AG04450 (cell line): Measurements from ENCODE around the gene AP3M1. TPM values are rescaled to one million over a fixed set of nuclear protein-coding genes. Genes with fewer than 3 reads are reported as not detected.

Experiments
- CTCF ChIA-PET: fragments of 300-600, 350-600 bp; formaldehyde crosslinking; extraction: SDS; loops from one replicate; lab custom pipeline; 2022; ENCODE audit warnings: antibody characterized with exemption, inconsistent platforms; lab: Charles Lee
- POLR2A ChIA-PET: fragments of 350-600 bp; formaldehyde crosslinking; extraction: SDS; loops from one replicate; lab custom pipeline; 2021; ENCODE audit warnings: antibody characterized with exemption, inconsistent platforms; lab: Yijun Ruan, JAX
- DNase-seq: peaks from one replicate; pipeline ENCODE4 v3.0.0-alpha.2; 2011; ENCODE audit warnings: low read depth, low spot score
- H3K27ac ChIP-seq: one replicate; pipeline ENCODE4 v1.5.1; 2012; ENCODE audit warnings: low read depth, low read length, control low read depth
- H3K27me3 ChIP-seq: one replicate; pipeline ENCODE4 v1.6.0; 2012; ENCODE audit warnings: low read length; ENCODE audit not compliant: control insufficient read depth, insufficient read depth
- H3K4me3 ChIP-seq: 2 replicates; pipeline ENCODE4 v1.5.1; 2011; ENCODE audit warnings: mild to moderate bottlenecking, low read depth, low read length, control low read depth
- H3K9me3 ChIP-seq: 2 replicates; pipeline ENCODE4 v1.5.1; 2012; ENCODE audit warnings: low read length; ENCODE audit not compliant: control insufficient read depth, insufficient read depth
- polyA plus RNA-seq: library from polyadenylated mRNA; depleted of rRNA; stranded (reverse); fragments of >200 nt; gene quantifications from 2 replicates; pipeline ENCODE4 v1.2.3, GENCODE V29; 2011
- TF ChIP-seq, protein P1 (sequence below): IDR thresholded peaks from 2 replicates; pipeline ENCODE4 v1.5.1; 2011; ENCODE audit warnings: low read depth, low read length, control low read depth, inconsistent platforms

Gene AP3M1
- polyA plus RNA-seq, 1 experiment, result 70.7 TPM

DNA sequence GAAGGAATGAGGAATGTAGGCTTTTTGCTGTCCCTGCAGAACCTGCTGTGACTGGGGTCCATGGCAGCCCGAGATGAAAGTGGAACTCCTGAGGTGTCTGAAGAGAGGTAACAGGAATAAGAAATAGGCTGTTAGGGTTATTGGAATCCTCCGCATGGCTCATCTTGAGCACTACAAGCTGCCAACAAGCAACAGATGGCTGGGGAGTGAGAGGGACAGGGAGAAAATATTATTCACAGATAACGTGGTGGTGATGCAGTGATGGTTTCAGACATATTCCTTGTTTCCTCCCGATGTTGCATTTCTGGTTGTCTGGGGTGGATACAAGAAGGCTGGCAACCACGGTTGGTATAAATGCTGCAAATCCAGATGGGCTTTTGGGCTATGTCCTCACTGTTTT is 46.1 kb downstream of the AP3M1 start:
- POLR2A ChIA-PET, result no interaction called here
- Histone ChIP-seq H3K27ac (no peak overlapping the region), H3K9me3 (no peaks in the 10 kb centered on the region), H3K27me3 (no peaks in the 10 kb centered on the region), H3K4me3 (no peak overlapping the region)
- TF ChIP-seq, protein P1, sequence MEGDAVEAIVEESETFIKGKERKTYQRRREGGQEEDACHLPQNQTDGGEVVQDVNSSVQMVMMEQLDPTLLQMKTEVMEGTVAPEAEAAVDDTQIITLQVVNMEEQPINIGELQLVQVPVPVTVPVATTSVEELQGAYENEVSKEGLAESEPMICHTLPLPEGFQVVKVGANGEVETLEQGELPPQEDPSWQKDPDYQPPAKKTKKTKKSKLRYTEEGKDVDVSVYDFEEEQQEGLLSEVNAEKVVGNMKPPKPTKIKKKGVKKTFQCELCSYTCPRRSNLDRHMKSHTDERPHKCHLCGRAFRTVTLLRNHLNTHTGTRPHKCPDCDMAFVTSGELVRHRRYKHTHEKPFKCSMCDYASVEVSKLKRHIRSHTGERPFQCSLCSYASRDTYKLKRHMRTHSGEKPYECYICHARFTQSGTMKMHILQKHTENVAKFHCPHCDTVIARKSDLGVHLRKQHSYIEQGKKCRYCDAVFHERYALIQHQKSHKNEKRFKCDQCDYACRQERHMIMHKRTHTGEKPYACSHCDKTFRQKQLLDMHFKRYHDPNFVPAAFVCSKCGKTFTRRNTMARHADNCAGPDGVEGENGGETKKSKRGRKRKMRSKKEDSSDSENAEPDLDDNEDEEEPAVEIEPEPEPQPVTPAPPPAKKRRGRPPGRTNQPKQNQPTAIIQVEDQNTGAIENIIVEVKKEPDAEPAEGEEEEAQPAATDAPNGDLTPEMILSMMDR, result no peak
- CTCF ChIA-PET, result interaction anchor here (0.5 to 2.8 kb wide), 2 partner anchors 9 to 217 kb away, joined by 3 to 20 read pairs; no protein-coding TSS in a partner anchor
- DNase-seq, result no peak

DNA sequence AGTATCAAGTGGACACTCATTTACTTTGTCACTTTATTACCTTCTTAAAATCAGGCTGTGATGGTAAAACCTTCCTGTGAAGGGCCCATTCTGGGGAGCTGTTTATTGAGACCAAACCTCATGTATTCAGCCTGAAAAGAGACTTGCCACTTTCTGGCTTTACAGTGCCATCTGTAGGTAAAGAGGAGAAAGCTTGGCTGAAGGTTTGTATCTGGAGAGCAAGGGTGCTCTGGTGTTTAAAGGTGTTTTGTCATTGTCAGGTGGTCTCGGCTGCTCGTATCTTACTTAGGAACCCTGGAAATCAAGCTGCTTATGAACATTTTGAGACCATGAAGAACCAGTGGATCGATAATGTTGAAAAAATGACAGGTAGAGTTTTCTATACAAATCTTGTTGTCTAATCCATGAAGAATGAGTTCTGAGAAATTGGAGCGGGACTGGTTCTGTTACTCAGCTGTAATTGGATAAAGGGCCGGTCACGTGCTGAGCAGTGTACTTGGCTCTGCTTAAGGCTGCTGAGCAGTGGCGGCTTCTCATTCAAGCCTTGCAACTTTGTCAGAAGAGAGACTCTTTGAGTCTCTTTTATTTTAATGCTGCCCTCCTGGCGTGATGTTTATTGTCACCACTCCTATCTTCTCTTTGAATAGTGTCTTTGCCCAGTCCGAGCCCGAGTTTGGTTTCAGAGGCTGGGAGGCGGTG is 46.9 kb downstream of the AP3M1 start:
- Histone ChIP-seq H3K27ac (no peak overlapping the region), H3K9me3 (no peaks in the 10 kb centered on the region), H3K27me3 (no peaks in the 10 kb centered on the region), H3K4me3 (no peak overlapping the region)
- CTCF ChIA-PET, result interaction anchor here (1.0 to 2.8 kb wide), 8 partner anchors 23 to 259 kb away, joined by 3 to 20 read pairs (median 6); no protein-coding TSS in a partner anchor
- TF ChIP-seq, protein P1, result peak; percentile 50
- DNase-seq, result no peak
- POLR2A ChIA-PET, result interaction anchor here (0.6 kb wide), 1 partner anchor 186 kb away, joined by 5 read pairs; no protein-coding TSS in a partner anchor

DNA sequence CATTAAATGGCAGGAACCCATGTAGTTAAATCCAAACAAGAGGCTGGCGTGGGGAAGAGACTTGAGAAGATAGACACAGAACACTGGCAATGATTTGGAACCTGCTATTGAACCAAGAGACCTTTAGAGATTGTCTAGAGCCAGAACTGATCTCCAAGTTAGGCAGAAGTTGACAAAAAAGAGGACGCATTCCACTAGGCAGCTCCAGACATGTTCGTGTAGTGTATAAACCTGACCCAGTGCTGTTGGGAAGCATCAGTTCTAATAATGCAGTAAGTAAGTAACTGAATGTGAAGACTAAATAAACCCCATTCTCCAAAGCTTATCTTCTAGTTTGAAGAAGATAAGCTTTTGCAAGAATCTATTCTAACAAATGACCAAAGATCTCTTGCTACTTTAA is 50.8 kb downstream of the AP3M1 start:
- H3K4me3 ChIP-seq, result no peak overlapping the region
- no peaks in the 10 kb centered on the region for H3K27me3 ChIP-seq
- ChIA-PET CTCF (interaction anchor here (0.8 to 1.8 kb wide), 3 partner anchors 19 to 213 kb away, joined by 3 to 5 read pairs (median 4); no protein-coding TSS in a partner anchor), POLR2A (no interaction called here)
- TF ChIP-seq, protein P1, result no peak
- no peak for DNase-seq
- no peaks in the 10 kb centered on the region for H3K9me3 ChIP-seq
- no peak overlapping the region for H3K27ac ChIP-seq

GRCh38 chr10:74099420-74099819 is 51.2 kb downstream of the AP3M1 start:
- no peaks in the 10 kb centered on the region for H3K9me3 ChIP-seq
- H3K27ac ChIP-seq, result no peak overlapping the region
- ChIA-PET POLR2A (no interaction called here), CTCF (interaction anchor here (1.8 kb wide), 1 partner anchor 18 kb away, joined by 5 read pairs; no protein-coding TSS in a partner anchor)
- H3K27me3 ChIP-seq, result no peaks in the 10 kb centered on the region
- H3K4me3 ChIP-seq, result no peak overlapping the region
- no peak for DNase-seq
- TF ChIP-seq, protein P1, result no peak

- no peak for DNase-seq
- no peaks in the 10 kb centered on the region for H3K9me3 ChIP-seq
- H3K27me3 ChIP-seq, result no peaks in the 10 kb centered on the region
- TF ChIP-seq, protein P1, result no peak
- CTCF ChIA-PET, result no interaction called here
- no peak overlapping the region for H3K27ac ChIP-seq
- H3K4me3 ChIP-seq, result no peak overlapping the region
- POLR2A ChIA-PET, result no interaction called here
These were observed 52.9 kb downstream of the AP3M1 start for GRCh38 chr10:74097776-74098175.
